Hematopoietic multipotent progenitor cell treated with erythropoietin and hydrocortisone succinate and interleukin-3 and kit ligand, for 4 days (in vitro differentiated cells): ENCODE results near the gene CCDC157.

ENCODE experiments used
- DNase-seq: peaks from one replicate; pipeline ENCODE4 v3.0.0-alpha.2; 2015

The CCDC157 gene

GRCh38 chr22:30416837-30417236 lies 60.0 kb downstream of the CCDC157 start:
- no peak for DNase-seq

GRCh38 chr22:30420347-30421125 lies 63.7 kb downstream of the CCDC157 start:
- DNase-seq = peak; percentile 47

GRCh38 chr22:30421695-30422480 lies 65.1 kb downstream of the CCDC157 start:
- DNase-seq = peak; percentile 94

GRCh38 chr22:30422481-30423300 lies 65.9 kb downstream of the CCDC157 start:
- peak; percentile 64 for DNase-seq

- DNase-seq = no peak
Measured at GRCh38 chr22:30423301-30423958, 66.6 kb downstream of the CCDC157 start.

- DNase-seq = peak; percentile 100
Measured at GRCh38 chr22:30423959-30424533, 67.2 kb downstream of the CCDC157 start.

GRCh38 chr22:30424534-30425326 lies 67.9 kb downstream of the CCDC157 start:
- peak; percentile 59 for DNase-seq

GRCh38 chr22:30425327-30425615 lies 68.5 kb downstream of the CCDC157 start:
- DNase-seq = no peak

GRCh38 chr22:30425616-30426387 lies 69.0 kb downstream of the CCDC157 start, which contains the start of gene MTFP1:
MTFP1 (plus strand) TSS chr22:30425768; CDS start chr22:30425880, 112 bp downstream.
- DNase-seq = peak; percentile 87
